ENCODE data around the gene ZNF423.

DNA sequence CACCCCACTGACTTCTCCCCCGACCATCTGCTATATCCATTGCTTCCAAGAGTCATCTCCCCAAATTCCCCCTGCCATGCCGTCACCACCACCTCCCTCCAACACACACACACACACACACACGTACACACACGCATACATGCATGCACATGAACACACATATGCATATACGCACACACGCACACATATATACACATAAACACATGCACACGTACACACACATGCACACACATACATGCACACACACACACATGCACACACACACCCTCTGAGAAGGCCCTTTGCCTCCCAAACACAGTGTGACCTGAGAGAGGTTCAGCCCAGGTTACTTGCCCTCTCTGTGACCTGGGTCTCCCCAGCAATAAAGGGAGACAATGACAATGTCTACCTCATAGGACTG is 95.1 kb downstream of the ZNF423 start:
- TF ChIP-seq, protein P1, sequence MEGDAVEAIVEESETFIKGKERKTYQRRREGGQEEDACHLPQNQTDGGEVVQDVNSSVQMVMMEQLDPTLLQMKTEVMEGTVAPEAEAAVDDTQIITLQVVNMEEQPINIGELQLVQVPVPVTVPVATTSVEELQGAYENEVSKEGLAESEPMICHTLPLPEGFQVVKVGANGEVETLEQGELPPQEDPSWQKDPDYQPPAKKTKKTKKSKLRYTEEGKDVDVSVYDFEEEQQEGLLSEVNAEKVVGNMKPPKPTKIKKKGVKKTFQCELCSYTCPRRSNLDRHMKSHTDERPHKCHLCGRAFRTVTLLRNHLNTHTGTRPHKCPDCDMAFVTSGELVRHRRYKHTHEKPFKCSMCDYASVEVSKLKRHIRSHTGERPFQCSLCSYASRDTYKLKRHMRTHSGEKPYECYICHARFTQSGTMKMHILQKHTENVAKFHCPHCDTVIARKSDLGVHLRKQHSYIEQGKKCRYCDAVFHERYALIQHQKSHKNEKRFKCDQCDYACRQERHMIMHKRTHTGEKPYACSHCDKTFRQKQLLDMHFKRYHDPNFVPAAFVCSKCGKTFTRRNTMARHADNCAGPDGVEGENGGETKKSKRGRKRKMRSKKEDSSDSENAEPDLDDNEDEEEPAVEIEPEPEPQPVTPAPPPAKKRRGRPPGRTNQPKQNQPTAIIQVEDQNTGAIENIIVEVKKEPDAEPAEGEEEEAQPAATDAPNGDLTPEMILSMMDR (IDR thresholded peaks at IDR 0.05): no peak
- TF ChIP-seq REST (IDR thresholded peaks at IDR 0.05; ENCODE audit: insufficient read depth in 1 of 2, low read depth in 2 of 2, low read length in 1 of 2): no peak
- no peak for TF ChIP-seq SIN3A (IDR thresholded peaks at IDR 0.05; ENCODE audit: borderline replicate concordance, insufficient read depth, low read depth, low read length)
- no peak for TF ChIP-seq TCF7L2 (IDR thresholded peaks at IDR 0.05; ENCODE audit: low read depth, low read length)
